Tibial nerve (tissue), 4 donors: ENCODE results near the gene ZBTB17. TPM values are rescaled to one million over a fixed set of nuclear protein-coding genes. Genes with fewer than 3 reads are reported as not detected.

ENCODE experiments used
- DNase-seq, 2 donors: peaks; one replicate each; pipeline ENCODE4 v3.0.0-alpha.2; 2019; ENCODE audit warnings: low spot score in 2 of 2
- H3K27ac ChIP-seq, 4 donors: fragments of 200-600 bp; sonication (generic) in 3 of 4; one replicate each; pipeline ENCODE4 v1.5.1; 2017 to 2019; ENCODE audit warnings: mild to moderate bottlenecking in 1 of 4
- H3K27me3 ChIP-seq, 2 donors: fragments of 200-600 bp; sonication (generic) in 1 of 2; one replicate each; pipeline versions ENCODE4 v1.5.1 to v1.6.0; 2017 to 2019
- H3K36me3 ChIP-seq, 3 donors: fragments of 200-600 bp; sonication (generic); one replicate each; pipeline ENCODE4 v1.5.1; 2018 to 2019
- H3K4me1 ChIP-seq, 4 donors: fragments of 200-600 bp; sonication (generic) in 3 of 4; one replicate each; pipeline ENCODE4 v1.5.1; 2017 to 2019
- H3K4me3 ChIP-seq, 4 donors: fragments of 200-600 bp; sonication (generic) in 3 of 4; one replicate each; pipeline ENCODE4 v1.5.1; 2017 to 2019; ENCODE audit warnings: mild to moderate bottlenecking in 1 of 4, moderate library complexity in 1 of 4
- H3K9me3 ChIP-seq, 4 donors: fragments of 200-600 bp; sonication (generic) in 3 of 4; one replicate each; pipeline ENCODE4 v1.5.1; 2017 to 2019
- CTCF ChIP-seq, 5 experiments: fragments of 200-600 bp in 3 of 5; fragments of 450-650 bp in 2 of 5; sonication (generic) in 3 of 5; IDR thresholded peaks; one replicate each; pipeline ENCODE4 v1.5.1; 2016 to 2019; ENCODE audit warnings: antibody characterized with exemption in 5 of 5, mild to moderate bottlenecking in 3 of 5, moderate library complexity in 2 of 5
- EP300 ChIP-seq, 2 donors: sonication (generic); formaldehyde crosslinking; IDR thresholded peaks; one replicate each; pipeline ENCODE4 v1.6.1; 2017; ENCODE audit warnings: antibody characterized with exemption in 2 of 2, mild to moderate bottlenecking in 1 of 2
- POLR2A ChIP-seq, 2 donors: fragments of 450-650 bp; IDR thresholded peaks; one replicate each; pipeline ENCODE4 v1.6.1; 2017; ENCODE audit warnings: antibody characterized with exemption in 2 of 2, mild to moderate bottlenecking in 2 of 2, moderate library complexity in 2 of 2
- WGBS, 2 donors: methylation state at CpG; one replicate each; pipeline ENCODE4 v1.1.5; 2018; 5-methylcytosine and 5-hydroxymethylcytosine counted together
- total RNA-seq, 4 donors: library from RNA; depleted of rRNA; stranded (reverse); fragments of >200 nt; gene quantifications; one replicate each; pipeline ENCODE4 v1.1.0, GENCODE V29; 2016

The ZBTB17 gene
- total RNA-seq, 4 donors from 2014 or later: 34.5 to 85.2 (median 52.4) TPM

GRCh38 chr1:15937146-15937545 lies 38.8 kb downstream of the ZBTB17 start:
- 72 to 83% methylated on average over 5 to 7 of the region's 7 CpGs for WGBS, 2 donors
- peaks cover 0 to 13% (median 0%) of the 10 kb centered on the region in 4 donors for H3K4me1 ChIP-seq
- peak overlapping the region in 2 of 4 donors; percentile 53 to 72 for H3K27ac ChIP-seq
- H3K4me3 ChIP-seq: no peak overlapping the region
- DNase-seq: no peak
- H3K27me3 ChIP-seq: no peaks in the 10 kb centered on the region
- TF ChIP-seq CTCF (IDR thresholded peaks at IDR 0.05) (no peak), POLR2A (IDR thresholded peaks at IDR 0.05) (no peak), EP300 (IDR thresholded peaks at IDR 0.05) (no peak)
- H3K36me3 ChIP-seq: peaks cover 0 to 100% (median 37%) of the 10 kb centered on the region in 3 donors
- H3K9me3 ChIP-seq: no peaks in the 10 kb centered on the region

- H3K4me3 ChIP-seq: no peak overlapping the region
- no peaks in the 10 kb centered on the region for H3K9me3 ChIP-seq
- H3K27ac ChIP-seq: no peak overlapping the region
- H3K36me3 ChIP-seq: peaks cover 0 to 100% (median 37%) of the 10 kb centered on the region in 3 donors
- TF ChIP-seq CTCF (IDR thresholded peaks at IDR 0.05) (no peak), EP300 (IDR thresholded peaks at IDR 0.05) (no peak), POLR2A (IDR thresholded peaks at IDR 0.05) (no peak)
- no peaks in the 10 kb centered on the region for H3K27me3 ChIP-seq
- no peak for DNase-seq
- H3K4me1 ChIP-seq: peaks cover 0 to 13% (median 0%) of the 10 kb centered on the region in 4 donors
- 95 to 96% methylated on average over 9 to 10 of the region's 10 CpGs for WGBS, 2 donors
Measured at GRCh38 chr1:15936025-15936424, 39.9 kb downstream of the ZBTB17 start.

GRCh38 chr1:15935056-15935950 lies 40.6 kb downstream of the ZBTB17 start:
- Histone ChIP-seq H3K27ac (no peak overlapping the region), H3K4me3 (no peak overlapping the region), H3K9me3 (no peaks in the 10 kb centered on the region), H3K36me3 (peaks cover 0 to 100% (median 37%) of the 10 kb centered on the region in 3 donors), H3K4me1 (peaks cover 0 to 13% (median 0%) of the 10 kb centered on the region in 4 donors), H3K27me3 (no peaks in the 10 kb centered on the region)
- WGBS, 2 donors: 90 to 96% methylated on average over 23 to 24 of the region's 29 CpGs
- no peak for TF ChIP-seq POLR2A (IDR thresholded peaks at IDR 0.05)
- no peak for TF ChIP-seq EP300 (IDR thresholded peaks at IDR 0.05)
- no peak for TF ChIP-seq CTCF (IDR thresholded peaks at IDR 0.05)
- DNase-seq: no peak

GRCh38 chr1:15934211-15935055 lies 41.5 kb downstream of the ZBTB17 start:
- no peak overlapping the region for H3K4me3 ChIP-seq
- no peaks in the 10 kb centered on the region for H3K9me3 ChIP-seq
- H3K36me3 ChIP-seq: peaks cover under 1 to 100% (median 37%) of the 10 kb centered on the region in 3 donors
- H3K27me3 ChIP-seq: no peaks in the 10 kb centered on the region
- WGBS, 2 donors: 90 to 93% methylated on average over 37 to 41 of the region's 42 CpGs
- peaks cover 0 to 9% (median 0%) of the 10 kb centered on the region in 4 donors for H3K4me1 ChIP-seq
- no peak for TF ChIP-seq CTCF (IDR thresholded peaks at IDR 0.05)
- TF ChIP-seq EP300 (IDR thresholded peaks at IDR 0.05): no peak
- no peak for TF ChIP-seq POLR2A (IDR thresholded peaks at IDR 0.05)
- no peak overlapping the region for H3K27ac ChIP-seq
- DNase-seq: no peak
